AG04450 (cell line): ENCODE measurements around the gene TMEM127. TPM values are rescaled to one million over a fixed set of nuclear protein-coding genes. Genes with fewer than 3 reads are reported as not detected.

Source experiments
- CTCF ChIA-PET: fragments of 300-600, 350-600 bp; formaldehyde crosslinking; extraction: SDS; loops from one replicate; lab custom pipeline; 2022; ENCODE audit warnings: antibody characterized with exemption, inconsistent platforms; lab: Charles Lee
- POLR2A ChIA-PET: fragments of 350-600 bp; formaldehyde crosslinking; extraction: SDS; loops from one replicate; lab custom pipeline; 2021; ENCODE audit warnings: antibody characterized with exemption, inconsistent platforms; lab: Yijun Ruan, JAX
- DNase-seq: peaks from one replicate; pipeline ENCODE4 v3.0.0-alpha.2; 2011; ENCODE audit warnings: low read depth, low spot score
- H3K27ac ChIP-seq: one replicate; pipeline ENCODE4 v1.5.1; 2012; ENCODE audit warnings: low read depth, low read length, control low read depth
- H3K27me3 ChIP-seq: one replicate; pipeline ENCODE4 v1.6.0; 2012; ENCODE audit warnings: low read length; ENCODE audit not compliant: control insufficient read depth, insufficient read depth
- H3K4me3 ChIP-seq: 2 replicates; pipeline ENCODE4 v1.5.1; 2011; ENCODE audit warnings: mild to moderate bottlenecking, low read depth, low read length, control low read depth
- H3K9me3 ChIP-seq: 2 replicates; pipeline ENCODE4 v1.5.1; 2012; ENCODE audit warnings: low read length; ENCODE audit not compliant: control insufficient read depth, insufficient read depth
- CTCF ChIP-seq: IDR thresholded peaks from 2 replicates; pipeline ENCODE4 v1.5.1; 2011; ENCODE audit warnings: low read depth, low read length, control low read depth, inconsistent platforms
- polyA plus RNA-seq: library from polyadenylated mRNA; depleted of rRNA; stranded (reverse); fragments of >200 nt; gene quantifications from 2 replicates; pipeline ENCODE4 v1.2.3, GENCODE V29; 2011

TMEM127 gene
- polyA plus RNA-seq, 1 experiment: 45.3 TPM

GRCh38 chr2:96264656-96265348 lies 995 bp downstream of the TMEM127 start:
- Histone ChIP-seq H3K9me3 (no peaks in the 10 kb centered on the region), H3K4me3 (peak overlapping the region; percentile 88), H3K27ac (no peak overlapping the region), H3K27me3 (no peaks in the 10 kb centered on the region)
- CTCF ChIA-PET: interaction anchor here (0.6 to 2.1 kb wide), 7 partner anchors 90 to 290 kb away, joined by 3 to 11 read pairs (median 3); partner anchors contain the start of gene ASTL
- DNase-seq: no peak
- TF ChIP-seq CTCF: peak; percentile 53
- POLR2A ChIA-PET: interaction anchor here (0.5 kb wide), 1 partner anchor 30 kb away, joined by 3 read pairs; no protein-coding TSS in a partner anchor

GRCh38 chr2:96264086-96264485 lies 1.7 kb downstream of the TMEM127 start:
- H3K4me3 ChIP-seq: peak overlapping the region; percentile 88
- no peaks in the 10 kb centered on the region for H3K27me3 ChIP-seq
- H3K9me3 ChIP-seq: no peaks in the 10 kb centered on the region
- no peak for TF ChIP-seq CTCF
- ChIA-PET CTCF (interaction anchor here (0.6 to 2.1 kb wide), 5 partner anchors 124 to 271 kb away, joined by 3 to 11 read pairs (median 3); partner anchors contain the start of gene ASTL), POLR2A (interaction anchor here (1.1 kb wide), 1 partner anchor 56 kb away, joined by 5 read pairs; the partner anchor contains the start of gene STARD7)
- no peak for DNase-seq
- H3K27ac ChIP-seq: no peak overlapping the region

- H3K27me3 ChIP-seq: no peaks in the 10 kb centered on the region
- H3K27ac ChIP-seq: no peak overlapping the region
- no peak for DNase-seq
- ChIA-PET CTCF (interaction anchor here (1.1 to 2.1 kb wide), 3 partner anchors 88 to 269 kb away, joined by 3 to 8 read pairs (median 4); no protein-coding TSS in a partner anchor), POLR2A (interaction anchor here (0.6 kb wide), 1 partner anchor 61 kb away, joined by 3 read pairs; no protein-coding TSS in a partner anchor)
- H3K4me3 ChIP-seq: no peak overlapping the region
- TF ChIP-seq CTCF: no peak
- no peaks in the 10 kb centered on the region for H3K9me3 ChIP-seq
These were observed 3.5 kb downstream of the TMEM127 start for GRCh38 chr2:96262306-96262705.

- CTCF ChIA-PET: interaction anchor here (0.6 to 2.1 kb wide), 5 partner anchors 16 to 269 kb away, joined by 3 to 8 read pairs (median 4); no protein-coding TSS in a partner anchor
- no peaks in the 10 kb centered on the region for H3K9me3 ChIP-seq
- DNase-seq: no peak
- H3K4me3 ChIP-seq: no peak overlapping the region
- H3K27ac ChIP-seq: peak overlapping the region; percentile 21
- no peak for TF ChIP-seq CTCF
- POLR2A ChIA-PET: interaction anchor here (0.6 to 1.7 kb wide), 3 partner anchors 53 to 403 kb away, joined by 3 to 7 read pairs (median 6); partner anchors contain the start of gene STARD7
- H3K27me3 ChIP-seq: no peaks in the 10 kb centered on the region
These were observed 4.3 kb downstream of the TMEM127 start for GRCh38 chr2:96261328-96262003.
